NB4 (cell line): ENCODE data around the gene FLNC.

Experiments
- MYC ChIP-seq: IDR thresholded peaks from 2 replicates; pipeline ENCODE4 v1.6.1; 2011; ENCODE audit warnings: low read depth, low read length
- POLR2A ChIP-seq: IDR thresholded peaks from 2 replicates; pipeline ENCODE4 v1.6.1; 2011; ENCODE audit warnings: mild to moderate bottlenecking; ENCODE audit not compliant: insufficient read length; ENCODE audit errors: extremely low read depth
- TF ChIP-seq, protein P1 (sequence below): IDR thresholded peaks from one replicate; pipeline ENCODE4 v1.5.1; 2012; ENCODE audit warnings: low read depth, low read length

DNA sequence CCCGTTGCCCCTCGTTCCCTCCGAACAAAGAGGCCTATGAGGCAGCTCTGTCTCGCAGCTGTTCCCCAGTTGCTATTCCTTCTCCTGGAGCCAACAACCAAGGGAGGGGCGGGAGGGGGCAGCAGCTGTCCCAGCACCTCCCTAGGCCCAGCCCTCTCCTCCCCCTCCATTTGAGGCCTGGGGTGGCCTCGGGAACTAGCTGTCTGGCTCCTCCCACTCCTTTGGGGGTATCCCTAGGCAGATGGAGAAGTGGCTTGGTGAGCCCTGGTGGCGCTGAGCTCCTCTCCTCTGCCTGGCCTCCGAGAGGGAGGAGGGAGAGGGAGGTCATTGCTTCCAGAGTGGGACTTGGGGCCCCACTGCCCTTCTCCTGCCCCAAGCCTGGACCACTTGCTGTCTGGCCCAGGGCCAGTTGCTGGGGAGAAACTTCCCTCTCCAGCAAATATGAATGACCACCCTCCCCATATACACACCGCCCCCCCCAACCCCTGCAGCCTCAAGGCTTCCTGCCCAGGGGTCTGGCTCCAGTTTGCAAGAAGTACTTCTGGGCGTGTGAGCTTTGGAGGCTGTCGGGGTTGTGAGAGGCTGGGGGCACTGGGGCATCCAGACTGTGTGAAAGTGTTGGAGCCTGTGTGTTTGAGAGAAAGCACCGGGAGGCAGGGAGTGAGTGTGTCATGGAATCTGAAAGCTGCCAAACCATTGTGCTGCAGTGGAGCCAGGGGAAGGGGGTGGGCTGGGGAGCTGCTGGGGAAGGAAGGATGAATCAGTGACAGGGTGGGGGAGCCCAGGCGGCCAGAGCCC is 3.1 kb downstream of the FLNC start:
- TF ChIP-seq, protein P1, sequence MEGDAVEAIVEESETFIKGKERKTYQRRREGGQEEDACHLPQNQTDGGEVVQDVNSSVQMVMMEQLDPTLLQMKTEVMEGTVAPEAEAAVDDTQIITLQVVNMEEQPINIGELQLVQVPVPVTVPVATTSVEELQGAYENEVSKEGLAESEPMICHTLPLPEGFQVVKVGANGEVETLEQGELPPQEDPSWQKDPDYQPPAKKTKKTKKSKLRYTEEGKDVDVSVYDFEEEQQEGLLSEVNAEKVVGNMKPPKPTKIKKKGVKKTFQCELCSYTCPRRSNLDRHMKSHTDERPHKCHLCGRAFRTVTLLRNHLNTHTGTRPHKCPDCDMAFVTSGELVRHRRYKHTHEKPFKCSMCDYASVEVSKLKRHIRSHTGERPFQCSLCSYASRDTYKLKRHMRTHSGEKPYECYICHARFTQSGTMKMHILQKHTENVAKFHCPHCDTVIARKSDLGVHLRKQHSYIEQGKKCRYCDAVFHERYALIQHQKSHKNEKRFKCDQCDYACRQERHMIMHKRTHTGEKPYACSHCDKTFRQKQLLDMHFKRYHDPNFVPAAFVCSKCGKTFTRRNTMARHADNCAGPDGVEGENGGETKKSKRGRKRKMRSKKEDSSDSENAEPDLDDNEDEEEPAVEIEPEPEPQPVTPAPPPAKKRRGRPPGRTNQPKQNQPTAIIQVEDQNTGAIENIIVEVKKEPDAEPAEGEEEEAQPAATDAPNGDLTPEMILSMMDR = no peak
- TF ChIP-seq POLR2A (no peak), MYC (no peak)
